ENCODE data around the gene GPRC5A.

Gene GPRC5A

GRCh38 chr12:12893438-12893837 is 2.1 kb downstream of the GPRC5A start:
- TF ChIP-seq CTCF (IDR thresholded peaks at IDR 0.05; ENCODE audit: low read depth, low read length): no peak
- DNase-seq (ENCODE audit: low read depth in 2 of 2): no peak
- no peak overlapping the region for H3K4me3 ChIP-seq (replicated peaks in 1 of 2; ENCODE audit: low read depth in 2 of 2, low read length in 2 of 2)

GRCh38 chr12:12896260-12896659 is 4.9 kb downstream of the GPRC5A start:
- H3K4me3 ChIP-seq (replicated peaks in 1 of 2; ENCODE audit: low read depth in 2 of 2, low read length in 2 of 2): no peak overlapping the region
- DNase-seq (ENCODE audit: low read depth in 2 of 2): peak; percentile 64 to 74
- TF ChIP-seq CTCF (IDR thresholded peaks at IDR 0.05; ENCODE audit: low read depth, low read length): no peak

- no peak for DNase-seq (ENCODE audit: low read depth in 2 of 2)
- TF ChIP-seq CTCF (IDR thresholded peaks at IDR 0.05; ENCODE audit: low read depth, low read length): no peak
- H3K4me3 ChIP-seq (replicated peaks in 1 of 2; ENCODE audit: low read depth in 2 of 2, low read length in 2 of 2): no peak overlapping the region
Observed at GRCh38 chr12:12897302-12897701, 5.9 kb downstream of the GPRC5A start.

- no peak for TF ChIP-seq CTCF (IDR thresholded peaks at IDR 0.05; ENCODE audit: low read depth, low read length)
- no peak for DNase-seq (ENCODE audit: low read depth in 2 of 2)
- no peak overlapping the region for H3K4me3 ChIP-seq (replicated peaks in 1 of 2; ENCODE audit: low read depth in 2 of 2, low read length in 2 of 2)
Observed at GRCh38 chr12:12898136-12898717, 6.9 kb downstream of the GPRC5A start.

GRCh38 chr12:12898911-12899511 is 7.6 kb downstream of the GPRC5A start:
- DNase-seq (ENCODE audit: low read depth in 2 of 2): no peak
- no peak for TF ChIP-seq CTCF (IDR thresholded peaks at IDR 0.05; ENCODE audit: low read depth, low read length)
- no peak overlapping the region for H3K4me3 ChIP-seq (replicated peaks in 1 of 2; ENCODE audit: low read depth in 2 of 2, low read length in 2 of 2)

GRCh38 chr12:12899530-12900380 is 8.4 kb downstream of the GPRC5A start:
- no peak for TF ChIP-seq CTCF (IDR thresholded peaks at IDR 0.05; ENCODE audit: low read depth, low read length)
- peak; percentile 96 to 98 for DNase-seq (ENCODE audit: low read depth in 2 of 2)
- no peak overlapping the region for H3K4me3 ChIP-seq (replicated peaks in 1 of 2; ENCODE audit: low read depth in 2 of 2, low read length in 2 of 2)
